Measurements from ENCODE around the gene JRKL.

GRCh38 chr11:96342014-96342960 is 47.5 kb upstream of the JRKL start:
- TF ChIP-seq POLR2AphosphoS5 (IDR thresholded peaks at IDR 0.05) = no peak
- no peak for TF ChIP-seq CTCF (IDR thresholded peaks at IDR 0.05)
- TF ChIP-seq POLR2A (IDR thresholded peaks at IDR 0.05; ENCODE audit: low read depth) = no peak
